ENCODE data around the gene CENPX.

DNA sequence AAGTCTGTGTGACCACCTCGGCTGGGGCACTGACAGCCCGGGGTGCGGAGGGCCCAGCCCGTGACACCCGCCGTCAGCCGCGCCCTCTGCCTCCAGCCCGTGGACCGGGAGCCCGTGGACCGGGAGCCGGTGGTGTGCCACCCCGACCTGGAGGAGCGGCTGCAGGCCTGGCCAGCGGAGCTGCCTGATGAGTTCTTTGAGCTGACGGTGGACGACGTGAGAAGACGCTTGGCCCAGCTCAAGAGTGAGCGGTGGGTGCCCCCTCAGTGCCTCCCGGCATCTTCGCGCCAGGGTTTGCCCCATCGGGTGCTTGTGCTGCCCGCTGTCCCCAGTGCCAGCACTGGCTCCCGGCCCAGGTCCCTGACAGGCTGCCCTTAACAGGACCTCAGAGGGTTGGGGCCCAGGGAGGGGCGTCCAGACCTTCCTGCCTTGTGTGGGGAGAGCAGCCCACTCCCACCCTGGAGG is 13.7 kb downstream of the CENPX start:
- TF ChIP-seq SP1 (IDR thresholded peaks at IDR 0.05) (no peak), FOXM1 (IDR thresholded peaks at IDR 0.05; ENCODE audit: borderline replicate concordance) (no peak), SUZ12 (IDR thresholded peaks at IDR 0.05) (no peak), FOXA1 (IDR thresholded peaks at IDR 0.05) (no peak), ELF4 (IDR thresholded peaks at IDR 0.05) (no peak), TARDBP (IDR thresholded peaks at IDR 0.05) (no peak)
